GM12878 (cell line): Measurements from ENCODE around the gene IFNB1. TPM values are rescaled to one million over a fixed set of nuclear protein-coding genes. Genes with fewer than 3 reads are reported as not detected.

Experiments used
- ATAC-seq: fragments of 200-7000 bp; cut with Tn5 transposase; 3 replicates; pipeline ENCODE4 v1.9.1; 2020; ENCODE audit warnings: mild to moderate bottlenecking, moderate library complexity
- BruUV-seq: library from RNA; stranded (reverse); fragments of 400-500 nt; replicated peaks from 2 replicates; lab custom pipeline; 2021; lab: Mats Ljungman, UMichigan
- CTCF ChIA-PET: fragments of 300-600 bp; sonication (Branson Sonifier 250); formaldehyde crosslinking; extraction: SDS; loops from one replicate; lab custom pipeline; 2021; ENCODE audit warnings: inconsistent platforms; lab: Yijun Ruan, JAX
- POLR2A ChIA-PET: fragments of 350-600 bp; formaldehyde crosslinking; extraction: SDS; loops from one replicate; lab custom pipeline; 2021; ENCODE audit warnings: inconsistent platforms; lab: Charles Lee
- RAD21 ChIA-PET: fragments of 300-600 bp; sonication (Branson Sonifier 250); formaldehyde crosslinking; loops from one replicate; lab custom pipeline; 2023; ENCODE audit warnings: antibody characterized with exemption; ENCODE audit not compliant: unreplicated experiment; lab: Charles Lee
- SMC1A ChIA-PET: fragments of 300-600 bp; sonication (Branson Sonifier 250); formaldehyde crosslinking; loops from one replicate; lab custom pipeline; 2023; ENCODE audit not compliant: unreplicated experiment, uncharacterized antibody; lab: Charles Lee
- DNase-seq: peaks from one replicate; pipeline ENCODE4 v3.0.0-alpha.2; 2011; ENCODE audit warnings: low read depth, low spot score
- FAIRE-seq: peaks from 3 replicates; lab custom pipeline; 2011; peaks lifted over from hg19 to GRCh38; lab: Jason Lieb, UNC
- H2AFZ ChIP-seq: 2 replicates; pipeline ENCODE4 v1.6.0; 2011; ENCODE audit warnings: low read depth, low read length, control low read depth; ENCODE audit not compliant: control insufficient read depth
- H3K27ac ChIP-seq: 2 replicates; pipeline ENCODE4 v1.5.1; 2011; ENCODE audit warnings: control low read depth; ENCODE audit not compliant: control insufficient read depth, insufficient read depth
- H3K27me3 ChIP-seq, 2 experiments: replicated peaks in 1 of 2; 2 replicates each; pipeline versions ENCODE4 v1.6.0 to v1.6.1; 2011; ENCODE audit warnings: low read length in 1 of 2; ENCODE audit not compliant: control insufficient read depth in 2 of 2, insufficient read depth in 2 of 2
- H3K36me3 ChIP-seq, 2 experiments: 2 replicates each; pipeline ENCODE4 v1.5.1; 2011; ENCODE audit warnings: low read length in 1 of 2; ENCODE audit not compliant: control insufficient read depth in 2 of 2, insufficient read depth in 2 of 2
- H3K4me1 ChIP-seq: 2 replicates; pipeline ENCODE4 v1.6.1; 2011; ENCODE audit warnings: mild to moderate bottlenecking, low read length, moderate library complexity, mixed read lengths; ENCODE audit not compliant: control insufficient read depth, insufficient read depth
- H3K4me2 ChIP-seq: 2 replicates; pipeline ENCODE4 v1.6.0; 2011; ENCODE audit warnings: control low read depth; ENCODE audit not compliant: control insufficient read depth, insufficient read depth
- H3K4me3 ChIP-seq: fragments of 200-600 bp; sonication (generic); 2 replicates; pipeline ENCODE4 v1.5.1; 2016
- H3K79me2 ChIP-seq: 2 replicates; pipeline ENCODE4 v1.6.0; 2011; ENCODE audit warnings: low read length; ENCODE audit not compliant: control insufficient read depth, insufficient read depth
- H3K9ac ChIP-seq: 2 replicates; pipeline ENCODE4 v1.8.0; 2011; ENCODE audit warnings: low read length, control low read depth, mixed read lengths; ENCODE audit not compliant: control insufficient read depth, insufficient read depth
- H3K9me3 ChIP-seq: replicated peaks from 3 replicates; pipeline ENCODE4 v1.5.1; 2011; ENCODE audit warnings: mild to moderate bottlenecking, low read length; ENCODE audit not compliant: control insufficient read depth, insufficient read depth
- H4K20me1 ChIP-seq: 2 replicates; pipeline ENCODE4 v1.6.0; 2011; ENCODE audit not compliant: control insufficient read depth, insufficient read depth
- CBFB ChIP-seq: IDR thresholded peaks from 2 replicates; pipeline ENCODE4 v1.6.1; 2016; ENCODE audit warnings: antibody characterized with exemption, low read depth
- CUX1 ChIP-seq: IDR thresholded peaks from 2 replicates; pipeline ENCODE4 v1.6.1; 2012; ENCODE audit warnings: improper control_type of control experiment, low read depth, low read length; ENCODE audit not compliant: insufficient replicate concordance
- HCFC1 ChIP-seq: fragments of 150-350 bp; IDR thresholded peaks from 2 replicates; pipeline ENCODE4 v1.6.1; 2014; ENCODE audit warnings: low read length
- HDGF ChIP-seq: fragments of 450-650 bp; IDR thresholded peaks from 2 replicates; pipeline ENCODE4 v1.6.1; 2016; ENCODE audit warnings: antibody characterized with exemption
- HSF1 ChIP-seq: fragments of 150-350 bp; IDR thresholded peaks from 2 replicates; pipeline ENCODE4 v1.6.1; 2014; ENCODE audit warnings: mild to moderate bottlenecking, low read depth, low read length
- IRF3 ChIP-seq: fragments of 450-650 bp; IDR thresholded peaks from 2 replicates; pipeline ENCODE4 v1.6.1; 2014; ENCODE audit warnings: mild to moderate bottlenecking
- MTA3 ChIP-seq: IDR thresholded peaks from 2 replicates; pipeline ENCODE4 v1.6.1; 2012; ENCODE audit warnings: low read length, inconsistent platforms, borderline replicate concordance
- SIX5 ChIP-seq: IDR thresholded peaks from 2 replicates; pipeline ENCODE4 v1.6.1; 2011; ENCODE audit warnings: mild to moderate bottlenecking, low read depth, low read length, moderate library complexity; ENCODE audit not compliant: severe bottlenecking
- STAT1 ChIP-seq: fragments of 450-650 bp; conservative IDR thresholded peaks from 2 replicates; pipeline ENCODE4 v1.6.1; 2014; ENCODE audit warnings: antibody characterized with exemption, mild to moderate bottlenecking
- STAT3 ChIP-seq: IDR thresholded peaks from 2 replicates; pipeline ENCODE4 v1.6.1; 2011; ENCODE audit warnings: low read depth, low read length, improper control_type of control experiment
- SUPT20H ChIP-seq: IDR thresholded peaks from 2 replicates; pipeline ENCODE4 v1.6.1; 2011; ENCODE audit warnings: low read depth, mild to moderate bottlenecking, low read length, moderate library complexity, borderline replicate concordance; ENCODE audit not compliant: control insufficient read depth
- ZBTB33 ChIP-seq: fragments of 450-650 bp; IDR thresholded peaks from 2 replicates; pipeline ENCODE4 v1.6.1; 2017; ENCODE audit warnings: mild to moderate bottlenecking
- WGBS: methylation state at CpG from one replicate; pipeline ENCODE4 v1.1.6; 2016; ENCODE audit warnings: low lambda C conversion rate; ENCODE audit not compliant: insufficient replicate concordance, insufficient coverage; ENCODE audit errors: missing lambda C conversion rate; 5-methylcytosine and 5-hydroxymethylcytosine counted together
- in situ Hi-C: fragments of 300-500 bp; cut with MboI; formaldehyde crosslinking; loops from 9 replicates; pipeline ENCODE4 v1.14.3; 2018; ENCODE audit warnings: mixed read lengths
- intact Hi-C: fragments of 100-400 bp; cut with micrococcal nuclease; formaldehyde crosslinking; loops from one replicate; pipeline ENCODE4 v1.14.2; 2022; ENCODE audit not compliant: unreplicated experiment
- polyA plus RNA-seq, 11 experiments: library from polyadenylated mRNA; depleted of rRNA in 4 of 11; unstranded in 6 of 11; stranded (reverse) in 5 of 11; fragments of >200 nt; fragmentation: Nextera tagmentation in 4 of 11; fragmentation: Illumina TruSeq in 1 of 11; extraction: Ambion mirVana in 4 of 11; extraction: Trizol in 1 of 11; gene quantifications; 1 replicate in 1 of 11; 2 replicates in 10 of 11; pipeline versions ENCODE4 v1.2.1 to v1.2.3, GENCODE V29; 2011 to 2016; ENCODE audit warnings: inconsistent platforms in 2 of 11, missing spikeins in 2 of 11, low read depth in 1 of 11
- total RNA-seq, 4 experiments: library from RNA; depleted of rRNA in 3 of 4; stranded (reverse); fragments of >200 nt in 3 of 4; fragmentation: Illumina TruSeq in 1 of 4; extraction: Trizol in 1 of 4; gene quantifications; 2 replicates each; pipeline versions ENCODE4 v1.2.1 to v1.2.3, GENCODE V29; 2013 to 2021

IFNB1 gene
- total and polyA plus RNA-seq, 10 of the 15 experiments (the other 5 are each of a cell fraction or from before 2014, with no cell fraction given), result 0.18 TPM; not detected in 9

- Histone ChIP-seq H4K20me1 (no peaks in the 10 kb centered on the region), H2AFZ (no peak overlapping the region), H3K4me3 (no peak overlapping the region), H3K4me1 (peaks cover 6% of the 10 kb centered on the region; the same call in 1 of the 2 replicates), H3K9ac (no peak overlapping the region), H3K79me2 (no peaks in the 10 kb centered on the region), H3K9me3 (no peaks in the 10 kb centered on the region; the same call in 2 of the 3 replicates), H3K4me2 (no peak overlapping the region), H3K27me3 (no peaks in the 10 kb centered on the region), H3K36me3 (no peaks in the 10 kb centered on the region), H3K27ac (no peak overlapping the region)
- POLR2A ChIA-PET, result no interaction called here
- no peak for TF ChIP-seq SIX5
- TF ChIP-seq STAT1, result no peak
- no peak for TF ChIP-seq CBFB
- no peak for TF ChIP-seq MTA3
- no peak for TF ChIP-seq SUPT20H
- TF ChIP-seq IRF3, result no peak
- TF ChIP-seq HCFC1, result no peak
- no peak for TF ChIP-seq CUX1
- no peak for TF ChIP-seq HSF1
- TF ChIP-seq ZBTB33, result no peak
- no peak for TF ChIP-seq STAT3
- no peak for TF ChIP-seq HDGF
- FAIRE-seq (no peak), ATAC-seq (no peak), DNase-seq (no peak)
- no TSS peak for BruUV-seq
- SMC1A ChIA-PET, result interaction anchor here (0.7 to 0.9 kb wide), 2 partner anchors 14 to 329 kb away, joined by 3 to 4 read pairs; no protein-coding TSS in a partner anchor
- RAD21 ChIA-PET, result no interaction called here
- CTCF ChIA-PET, result interaction anchor here (0.7 to 1.6 kb wide), 3 partner anchors 24 to 28 kb away, joined by 3 to 5 read pairs (median 4); no protein-coding TSS in a partner anchor
- 100% methylated on average over 1 of the region's 1 CpG for WGBS
- intact Hi-C loops (no loop called here), in situ Hi-C loops (no loop called here)
Observed at GRCh38 chr9:21085005-21085404, 7.3 kb upstream of the IFNB1 start.
